WTC11 (cell line): ENCODE results near the gene SDE2. TPM values are rescaled to one million over a fixed set of nuclear protein-coding genes. Genes with fewer than 3 reads are reported as not detected.
A peak's percentile ranks its signal among the peaks of the same experiment; 100 is the strongest.

Experiments
- ARID4B ChIP-seq: sonication (generic); formaldehyde crosslinking; IDR thresholded peaks from 2 replicates; pipeline ENCODE4 v1.8.0; 2023; ENCODE audit warnings: missing genetic modification reagents, mild to moderate bottlenecking, borderline replicate concordance
- ATF1 ChIP-seq: sonication (generic); formaldehyde crosslinking; IDR thresholded peaks from 2 replicates; pipeline ENCODE4 v1.8.1; 2023; ENCODE audit warnings: mild to moderate bottlenecking, moderate library complexity, missing genetic modification reagents
- CDX4 ChIP-seq: fragments of 250-450 bp; sonication (Bioruptor Pico); IDR thresholded peaks from 2 replicates; pipeline ENCODE4 v1.9.0; 2021; ENCODE audit warnings: moderate library complexity, mild to moderate bottlenecking, inconsistent platforms, borderline replicate concordance
- CTCF ChIP-seq: fragments of 200-600 bp; IDR thresholded peaks from 2 replicates; pipeline ENCODE4 v1.8.0; 2022; ENCODE audit warnings: antibody characterized with exemption
- ELF4 ChIP-seq: sonication (generic); formaldehyde crosslinking; IDR thresholded peaks from 2 replicates; pipeline ENCODE4 v1.8.1; 2022; ENCODE audit warnings: low read depth, mild to moderate bottlenecking, moderate library complexity, missing genetic modification reagents
- FOXP1 ChIP-seq: sonication (generic); formaldehyde crosslinking; IDR thresholded peaks from 2 replicates; pipeline ENCODE4 v1.8.0; 2022; ENCODE audit warnings: missing genetic modification reagents, mild to moderate bottlenecking, moderate library complexity, borderline replicate concordance
- GTF2I ChIP-seq: fragments of 250-450 bp; sonication (Bioruptor Pico); conservative IDR thresholded peaks from 2 replicates; pipeline ENCODE4 v1.4.0; 2021; ENCODE audit warnings: mild to moderate bottlenecking
- NFATC4 ChIP-seq: fragments of 250-450 bp; sonication (Bioruptor Pico); IDR thresholded peaks from 2 replicates; pipeline ENCODE4 v1.9.0; 2021; ENCODE audit warnings: mild to moderate bottlenecking
- NR1H2 ChIP-seq: sonication (generic); formaldehyde crosslinking; IDR thresholded peaks from 2 replicates; pipeline ENCODE4 v1.9.0; 2021; ENCODE audit warnings: mild to moderate bottlenecking, moderate library complexity, missing genetic modification reagents
- RELA ChIP-seq: sonication (generic); formaldehyde crosslinking; IDR thresholded peaks from 2 replicates; pipeline ENCODE4 v1.8.1; 2022; ENCODE audit warnings: missing genetic modification reagents, mild to moderate bottlenecking, borderline replicate concordance
- SP1 ChIP-seq: sonication (generic); formaldehyde crosslinking; conservative IDR thresholded peaks from 2 replicates; pipeline ENCODE4 v1.8.1; 2022; ENCODE audit warnings: missing genetic modification reagents
- USF2 ChIP-seq: sonication (generic); formaldehyde crosslinking; IDR thresholded peaks from 2 replicates; pipeline ENCODE4 v1.8.1; 2023; ENCODE audit warnings: mild to moderate bottlenecking, missing genetic modification reagents, moderate library complexity
- ZBTB21 ChIP-seq: sonication (generic); formaldehyde crosslinking; IDR thresholded peaks from 2 replicates; pipeline ENCODE4 v1.8.1; 2023; ENCODE audit warnings: mild to moderate bottlenecking, missing genetic modification reagents, borderline replicate concordance
- ZBTB43 ChIP-seq: sonication (generic); formaldehyde crosslinking; IDR thresholded peaks from 2 replicates; pipeline ENCODE4 v1.8.1; 2023; ENCODE audit warnings: mild to moderate bottlenecking, missing genetic modification reagents
- ZNF219 ChIP-seq: sonication (generic); formaldehyde crosslinking; IDR thresholded peaks from 2 replicates; pipeline ENCODE4 v1.8.0; 2023; ENCODE audit warnings: missing genetic modification reagents, mild to moderate bottlenecking, borderline replicate concordance
- ZSCAN18 ChIP-seq: fragments of 250-450 bp; sonication (Bioruptor Pico); IDR thresholded peaks from 2 replicates; pipeline ENCODE4 v2.1.2; 2022; ENCODE audit warnings: mild to moderate bottlenecking, moderate library complexity
- total RNA-seq: library from RNA; stranded (reverse); gene quantifications from 3 replicates; pipeline ENCODE4 v1.2.3, GENCODE V29; 2021
- TF ChIP-seq, protein P1 (sequence below): sonication (generic); formaldehyde crosslinking; IDR thresholded peaks from 2 replicates; pipeline ENCODE4 v1.8.0; 2022; ENCODE audit warnings: mild to moderate bottlenecking, missing genetic modification reagents
- TF ChIP-seq, protein P2 (sequence below): sonication (generic); formaldehyde crosslinking; IDR thresholded peaks from 2 replicates; pipeline ENCODE4 v1.8.0; 2022; ENCODE audit warnings: missing genetic modification reagents
- TF ChIP-seq, protein P3 (sequence below): sonication (generic); formaldehyde crosslinking; IDR thresholded peaks from 2 replicates; pipeline ENCODE4 v1.8.0; 2023; ENCODE audit warnings: missing genetic modification reagents
- TF ChIP-seq, protein P4 (sequence below): fragments of 250-450 bp; sonication (Bioruptor Pico); IDR thresholded peaks from 2 replicates; pipeline ENCODE4 v1.8.0; 2021; ENCODE audit warnings: mild to moderate bottlenecking

SDE2 gene
- total RNA-seq, 1 experiment from 2014 or later, result 17.2 TPM

DNA sequence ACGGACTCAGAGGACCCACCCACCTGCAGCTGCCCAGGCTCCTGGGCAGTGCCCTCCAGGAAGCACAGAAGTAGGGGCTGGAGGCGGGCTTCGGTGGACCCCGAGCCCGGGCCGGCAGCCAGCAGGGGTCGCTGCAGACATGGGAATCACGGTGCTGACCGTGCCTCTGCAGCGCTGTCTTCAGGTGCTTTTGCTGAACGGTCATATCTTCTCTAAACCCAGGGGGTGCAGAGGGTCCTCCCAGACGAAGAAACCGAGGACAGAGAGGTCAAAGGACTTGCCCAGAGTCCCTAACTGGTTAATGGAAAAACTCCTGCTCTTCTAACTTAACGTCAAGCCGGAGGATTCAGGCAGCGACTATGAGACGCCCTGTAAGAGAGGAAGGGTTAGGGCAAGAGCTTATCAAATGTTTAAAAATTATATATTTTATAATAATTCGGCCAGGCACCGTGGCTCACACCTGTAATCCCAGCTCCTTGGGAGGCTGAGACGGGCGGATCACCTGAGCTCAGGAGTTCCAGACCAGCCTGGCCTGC is 36.6 kb downstream of the SDE2 start (continued):
- TF ChIP-seq, protein P1, sequence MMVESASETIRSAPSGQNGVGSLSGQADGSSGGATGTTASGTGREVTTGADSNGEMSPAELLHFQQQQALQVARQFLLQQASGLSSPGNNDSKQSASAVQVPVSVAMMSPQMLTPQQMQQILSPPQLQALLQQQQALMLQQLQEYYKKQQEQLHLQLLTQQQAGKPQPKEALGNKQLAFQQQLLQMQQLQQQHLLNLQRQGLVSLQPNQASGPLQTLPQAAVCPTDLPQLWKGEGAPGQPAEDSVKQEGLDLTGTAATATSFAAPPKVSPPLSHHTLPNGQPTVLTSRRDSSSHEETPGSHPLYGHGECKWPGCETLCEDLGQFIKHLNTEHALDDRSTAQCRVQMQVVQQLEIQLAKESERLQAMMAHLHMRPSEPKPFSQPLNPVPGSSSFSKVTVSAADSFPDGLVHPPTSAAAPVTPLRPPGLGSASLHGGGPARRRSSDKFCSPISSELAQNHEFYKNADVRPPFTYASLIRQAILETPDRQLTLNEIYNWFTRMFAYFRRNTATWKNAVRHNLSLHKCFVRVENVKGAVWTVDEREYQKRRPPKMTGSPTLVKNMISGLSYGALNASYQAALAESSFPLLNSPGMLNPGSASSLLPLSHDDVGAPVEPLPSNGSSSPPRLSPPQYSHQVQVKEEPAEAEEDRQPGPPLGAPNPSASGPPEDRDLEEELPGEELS (CRISPR knock-in tag), result no peak
- TF ChIP-seq ELF4 (CRISPR knock-in tag) (no peak), RELA (CRISPR knock-in tag) (no peak), GTF2I (CRISPR knock-in tag) (0 out of 2 replicates have a peak, but pooled peaks have one; percentile 3), ZBTB21 (CRISPR knock-in tag) (no peak), NFATC4 (CRISPR knock-in tag) (no peak), SP1 (CRISPR knock-in tag) (no peak; the same call in 1 of the 2 replicates), NR1H2 (CRISPR knock-in tag) (no peak), CDX4 (CRISPR knock-in tag) (no peak), ATF1 (no peak), USF2 (CRISPR knock-in tag) (no peak), ZNF219 (CRISPR knock-in tag) (no peak), ZBTB43 (CRISPR knock-in tag) (no peak), ZSCAN18 (CRISPR knock-in tag) (no peak), CTCF (peak; percentile 90), ARID4B (CRISPR knock-in tag) (no peak), FOXP1 (CRISPR knock-in tag) (no peak)
- TF ChIP-seq, protein P2, sequence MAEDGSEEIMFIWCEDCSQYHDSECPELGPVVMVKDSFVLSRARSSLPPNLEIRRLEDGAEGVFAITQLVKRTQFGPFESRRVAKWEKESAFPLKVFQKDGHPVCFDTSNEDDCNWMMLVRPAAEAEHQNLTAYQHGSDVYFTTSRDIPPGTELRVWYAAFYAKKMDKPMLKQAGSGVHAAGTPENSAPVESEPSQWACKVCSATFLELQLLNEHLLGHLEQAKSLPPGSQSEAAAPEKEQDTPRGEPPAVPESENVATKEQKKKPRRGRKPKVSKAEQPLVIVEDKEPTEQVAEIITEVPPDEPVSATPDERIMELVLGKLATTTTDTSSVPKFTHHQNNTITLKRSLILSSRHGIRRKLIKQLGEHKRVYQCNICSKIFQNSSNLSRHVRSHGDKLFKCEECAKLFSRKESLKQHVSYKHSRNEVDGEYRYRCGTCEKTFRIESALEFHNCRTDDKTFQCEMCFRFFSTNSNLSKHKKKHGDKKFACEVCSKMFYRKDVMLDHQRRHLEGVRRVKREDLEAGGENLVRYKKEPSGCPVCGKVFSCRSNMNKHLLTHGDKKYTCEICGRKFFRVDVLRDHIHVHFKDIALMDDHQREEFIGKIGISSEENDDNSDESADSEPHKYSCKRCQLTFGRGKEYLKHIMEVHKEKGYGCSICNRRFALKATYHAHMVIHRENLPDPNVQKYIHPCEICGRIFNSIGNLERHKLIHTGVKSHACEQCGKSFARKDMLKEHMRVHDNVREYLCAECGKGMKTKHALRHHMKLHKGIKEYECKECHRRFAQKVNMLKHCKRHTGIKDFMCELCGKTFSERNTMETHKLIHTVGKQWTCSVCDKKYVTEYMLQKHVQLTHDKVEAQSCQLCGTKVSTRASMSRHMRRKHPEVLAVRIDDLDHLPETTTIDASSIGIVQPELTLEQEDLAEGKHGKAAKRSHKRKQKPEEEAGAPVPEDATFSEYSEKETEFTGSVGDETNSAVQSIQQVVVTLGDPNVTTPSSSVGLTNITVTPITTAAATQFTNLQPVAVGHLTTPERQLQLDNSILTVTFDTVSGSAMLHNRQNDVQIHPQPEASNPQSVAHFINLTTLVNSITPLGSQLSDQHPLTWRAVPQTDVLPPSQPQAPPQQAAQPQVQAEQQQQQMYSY, result no peak
- TF ChIP-seq, protein P3, sequence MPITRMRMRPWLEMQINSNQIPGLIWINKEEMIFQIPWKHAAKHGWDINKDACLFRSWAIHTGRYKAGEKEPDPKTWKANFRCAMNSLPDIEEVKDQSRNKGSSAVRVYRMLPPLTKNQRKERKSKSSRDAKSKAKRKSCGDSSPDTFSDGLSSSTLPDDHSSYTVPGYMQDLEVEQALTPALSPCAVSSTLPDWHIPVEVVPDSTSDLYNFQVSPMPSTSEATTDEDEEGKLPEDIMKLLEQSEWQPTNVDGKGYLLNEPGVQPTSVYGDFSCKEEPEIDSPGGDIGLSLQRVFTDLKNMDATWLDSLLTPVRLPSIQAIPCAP (CRISPR knock-in tag), result no peak
- TF ChIP-seq, protein P4, sequence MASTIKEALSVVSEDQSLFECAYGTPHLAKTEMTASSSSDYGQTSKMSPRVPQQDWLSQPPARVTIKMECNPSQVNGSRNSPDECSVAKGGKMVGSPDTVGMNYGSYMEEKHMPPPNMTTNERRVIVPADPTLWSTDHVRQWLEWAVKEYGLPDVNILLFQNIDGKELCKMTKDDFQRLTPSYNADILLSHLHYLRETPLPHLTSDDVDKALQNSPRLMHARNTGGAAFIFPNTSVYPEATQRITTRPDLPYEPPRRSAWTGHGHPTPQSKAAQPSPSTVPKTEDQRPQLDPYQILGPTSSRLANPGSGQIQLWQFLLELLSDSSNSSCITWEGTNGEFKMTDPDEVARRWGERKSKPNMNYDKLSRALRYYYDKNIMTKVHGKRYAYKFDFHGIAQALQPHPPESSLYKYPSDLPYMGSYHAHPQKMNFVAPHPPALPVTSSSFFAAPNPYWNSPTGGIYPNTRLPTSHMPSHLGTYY, result no peak
